ENCODE data around the gene ANXA9. TPM values are rescaled to one million over a fixed set of nuclear protein-coding genes. Genes with fewer than 3 reads are reported as not detected.
A peak's percentile ranks its signal among the peaks of the same experiment; 100 is the strongest.

Gene ANXA9
- total and polyA plus RNA-seq, 10 donors = 0.12 to 0.92 (median 0.29) TPM; not detected in 2

GRCh38 chr1:151009674-151010345 lies 27.7 kb downstream of the ANXA9 start:
- no peaks in the 10 kb centered on the region for H3K27me3 ChIP-seq (replicated peaks in 1 of 7)
- peaks cover 35 to 97% (median 81%) of the 10 kb centered on the region in 6 donors for H3K4me1 ChIP-seq
- peak overlapping the region in 4 of 8 donors; percentile 86 to 95 (median 91) for H3K27ac ChIP-seq
- TF ChIP-seq CTCF (IDR thresholded peaks at IDR 0.05 in 8 of 11, conservative IDR thresholded peaks at IDR 0.05 in 3 of 11) (no peak), POLR2A (IDR thresholded peaks at IDR 0.05) (no peak), POLR2AphosphoS5 (IDR thresholded peaks at IDR 0.05) (no peak)
- no peaks in the 10 kb centered on the region for H3K9me3 ChIP-seq
- H3K36me3 ChIP-seq = peaks cover 0 to 9% (median 0%) of the 10 kb centered on the region in 6 donors
- 95 to 96% (median 96%) methylated on average over 8 of the region's 8 CpGs for WGBS, 5 donors
- no peak for DNase-seq
- intact Hi-C loops (cut with DNase I; ENCODE audit: low total_unique reads) = no loop called here
- peak overlapping the region in 1 of 8 donors; percentile 87 for H3K4me3 ChIP-seq

GRCh38 chr1:151010346-151010726 lies 28.2 kb downstream of the ANXA9 start:
- no peaks in the 10 kb centered on the region for H3K27me3 ChIP-seq (replicated peaks in 1 of 7)
- no peak overlapping the region for H3K4me3 ChIP-seq
- 85 to 97% (median 94%) methylated on average over 3 of the region's 3 CpGs for WGBS, 5 donors
- H3K9me3 ChIP-seq = no peaks in the 10 kb centered on the region
- no peak overlapping the region for H3K27ac ChIP-seq
- intact Hi-C loops (cut with DNase I; ENCODE audit: low total_unique reads) = no loop called here
- TF ChIP-seq POLR2AphosphoS5 (IDR thresholded peaks at IDR 0.05) (no peak), CTCF (IDR thresholded peaks at IDR 0.05 in 8 of 11, conservative IDR thresholded peaks at IDR 0.05 in 3 of 11) (no peak), POLR2A (IDR thresholded peaks at IDR 0.05) (no peak)
- peaks cover 0 to 9% (median 0%) of the 10 kb centered on the region in 6 donors for H3K36me3 ChIP-seq
- H3K4me1 ChIP-seq = peaks cover 30 to 92% (median 76%) of the 10 kb centered on the region in 6 donors
- DNase-seq = no peak

- no peak for TF ChIP-seq POLR2AphosphoS5 (IDR thresholded peaks at IDR 0.05)
- TF ChIP-seq CTCF (IDR thresholded peaks at IDR 0.05 in 8 of 11, conservative IDR thresholded peaks at IDR 0.05 in 3 of 11) = no peak
- TF ChIP-seq POLR2A (IDR thresholded peaks at IDR 0.05) = no peak
- peaks cover 26 to 82% (median 67%) of the 10 kb centered on the region in 6 donors for H3K4me1 ChIP-seq
- peak overlapping the region in 5 of 8 donors; percentile 1 to 61 (median 54) for H3K27ac ChIP-seq
- H3K4me3 ChIP-seq = no peak overlapping the region
- WGBS, 5 donors = 60 to 68% (median 67%) methylated on average over 4 of the region's 4 CpGs
- no peaks in the 10 kb centered on the region for H3K9me3 ChIP-seq
- intact Hi-C loops (cut with DNase I; ENCODE audit: low total_unique reads) = no loop called here
- H3K36me3 ChIP-seq = peaks cover 0 to 15% (median 0%) of the 10 kb centered on the region in 6 donors
- no peaks in the 10 kb centered on the region for H3K27me3 ChIP-seq (replicated peaks in 1 of 7)
- DNase-seq = no peak
Measured at GRCh38 chr1:151011154-151011850, 29.2 kb downstream of the ANXA9 start.

Measured in spleen (tissue), 11 donors.